ENCODE measurements around the gene FIBP.
A peak's percentile ranks its signal among the peaks of the same experiment; 100 is the strongest.
"Not testable (repeated sequence)": the region's sequence is repeated elsewhere in the genome, so short reads cannot be mapped to it uniquely, and the experiment has no call there.

FIBP gene

GRCh38 chr11:65912845-65913244, 24.6 kb upstream of the FIBP start:
- DNase-seq, result no peak

GRCh38 chr11:65911682-65912568, 23.7 kb upstream of the FIBP start:
- peak; percentile 83 for DNase-seq

GRCh38 chr11:65907878-65908277, 19.6 kb upstream of the FIBP start:
- DNase-seq, result no peak

- DNase-seq, result no peak
These were observed 18.3 kb upstream of the FIBP start for GRCh38 chr11:65906602-65907001.

DNA sequence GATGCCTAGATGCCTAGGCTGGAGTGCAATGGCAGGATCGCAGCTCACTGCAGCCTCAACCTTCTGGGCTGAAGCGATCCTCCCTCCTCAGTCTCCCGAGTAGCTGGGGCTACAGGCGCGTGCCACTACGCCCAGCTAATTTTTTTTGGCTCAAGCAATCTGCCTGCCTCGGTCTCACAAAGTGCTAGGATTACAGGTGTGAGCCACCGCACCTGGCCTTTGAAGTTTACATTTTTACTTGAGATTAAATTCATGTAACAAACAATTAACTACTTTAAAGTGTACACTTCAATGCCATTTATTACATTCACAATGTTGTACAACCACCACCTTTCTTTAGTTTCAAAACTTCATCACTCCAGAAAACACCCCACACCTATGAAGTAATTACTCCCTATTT, 15.4 kb upstream of the FIBP start:
- DNase-seq, result no peak

DNA sequence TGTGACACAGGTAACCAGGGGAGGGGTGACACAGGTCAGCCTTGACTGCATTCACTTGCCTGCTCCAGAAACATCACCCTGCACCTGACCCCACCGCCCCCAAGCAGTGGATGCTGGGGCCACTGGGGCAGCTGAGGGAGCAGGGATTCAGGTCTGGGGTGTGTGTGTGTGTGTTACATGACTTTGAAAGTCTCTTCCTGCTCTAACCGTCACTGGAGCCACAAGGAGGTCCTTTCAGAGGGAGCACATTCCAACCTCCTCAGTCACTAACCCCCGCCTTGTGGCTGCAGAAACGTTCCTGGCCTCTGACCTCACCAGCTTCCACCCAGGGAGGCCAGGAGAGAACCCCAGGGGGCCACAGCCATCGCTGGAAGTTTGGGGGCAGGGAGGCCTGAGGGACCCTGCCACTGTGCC, 14.8 kb upstream of the FIBP start:
- no peak for DNase-seq

- no peak for DNase-seq
These were observed 12.6 kb upstream of the FIBP start for GRCh38 chr11:65900899-65901180.

- DNase-seq, result peak; percentile 65
These were observed 12.0 kb upstream of the FIBP start, which contains the start of gene FOSL1 for GRCh38 chr11:65900125-65900898. TSS of gene FOSL1 (minus strand) at chr11:65900388. CDS start at chr11:65900339, 49 bp downstream.

- peak; percentile 41 for DNase-seq
These were observed 11.3 kb upstream of the FIBP start for GRCh38 chr11:65899356-65900124.

DNA sequence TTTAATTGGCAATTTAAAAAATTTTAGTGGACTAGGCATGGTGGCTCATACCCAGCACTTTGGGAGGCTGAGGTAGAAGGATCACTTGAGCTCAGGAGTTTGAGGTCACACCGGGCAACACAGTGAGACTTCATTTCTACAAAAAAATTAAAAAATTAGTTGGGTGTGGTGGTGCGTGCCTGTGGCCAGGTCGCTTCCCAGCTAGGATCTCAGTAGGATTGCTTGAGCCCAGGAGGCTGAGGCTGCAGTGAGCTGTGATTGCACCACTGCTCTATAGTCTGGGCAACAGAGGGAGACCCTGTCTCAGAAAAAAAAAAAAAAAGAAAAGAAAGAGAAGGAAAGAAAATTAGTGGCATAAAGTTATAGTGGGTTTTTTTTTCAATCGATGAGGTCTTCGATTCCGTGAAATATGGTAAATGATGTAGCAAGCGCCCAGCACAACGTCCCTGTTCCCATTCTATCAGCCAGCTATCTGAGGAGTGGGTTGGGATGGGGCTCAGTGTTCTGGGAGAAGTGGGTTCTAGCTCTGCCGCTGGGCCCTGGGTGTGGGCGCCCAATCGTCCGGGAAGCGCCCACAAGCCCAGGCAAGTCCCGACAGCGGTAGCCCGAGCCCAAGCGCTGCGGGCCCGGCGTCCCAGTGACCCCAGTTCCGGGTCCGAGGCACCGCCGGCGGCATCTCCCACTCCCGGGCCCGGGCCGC, 10.5 kb upstream of the FIBP start:
- DNase-seq, result no peak

DNA sequence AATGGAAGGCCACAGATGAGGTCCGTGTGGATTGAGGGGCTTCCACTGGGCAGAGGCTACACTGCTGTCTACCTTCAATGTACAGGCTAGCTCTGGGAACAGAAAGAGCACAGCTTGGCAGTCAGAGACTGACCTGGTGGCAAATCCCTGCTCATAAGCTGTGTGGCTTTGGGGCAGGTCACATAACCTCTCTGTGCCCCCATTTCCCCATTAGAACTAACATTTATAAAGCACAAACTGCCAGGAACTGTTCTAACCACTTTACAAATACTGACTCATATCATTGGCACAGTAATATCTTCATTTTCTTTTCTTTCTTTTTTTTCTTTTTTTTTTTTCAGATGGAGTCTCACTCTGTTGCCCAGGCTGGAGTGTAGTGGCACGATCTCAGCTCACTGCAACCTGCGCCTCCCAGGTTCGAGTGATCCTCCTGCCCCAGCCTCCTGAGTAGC, 8.8 kb upstream of the FIBP start:
- no peak for DNase-seq

GRCh38 chr11:65896034-65896999, 8.0 kb upstream of the FIBP start:
- no peak for DNase-seq

- DNase-seq, result no peak
These were observed 7.3 kb upstream of the FIBP start for GRCh38 chr11:65895482-65895981.

DNA sequence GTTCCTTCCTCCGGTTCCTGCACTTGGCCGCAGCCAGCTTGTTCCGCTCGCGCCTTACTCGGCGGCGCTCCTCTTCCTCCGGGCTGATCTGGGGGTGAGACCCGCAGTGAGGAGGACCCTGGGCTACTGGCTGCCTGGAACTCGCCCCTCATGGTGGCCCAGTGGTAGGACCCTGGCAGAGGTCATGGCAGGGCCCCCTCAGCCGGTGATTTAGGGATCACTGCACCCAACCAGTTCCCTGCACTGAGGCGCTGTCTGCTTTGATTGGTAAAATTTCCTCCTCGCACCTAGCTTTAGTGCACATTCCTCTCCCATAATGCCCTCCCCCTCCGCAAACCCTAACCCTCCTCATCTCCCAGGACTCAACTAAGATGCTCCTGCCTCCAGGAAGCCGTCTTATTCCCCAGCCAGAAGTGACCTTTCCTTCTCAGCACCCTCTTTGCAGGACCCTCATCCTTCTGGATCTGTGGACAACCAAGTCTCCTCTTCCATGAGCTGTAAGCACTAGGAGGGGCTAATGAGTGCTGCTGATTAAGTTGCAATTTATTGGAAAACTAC, 5.8 kb upstream of the FIBP start:
- DNase-seq, result peak; percentile 34

GRCh38 chr11:65892661-65893317, 4.5 kb upstream of the FIBP start:
- peak; percentile 20 for DNase-seq

- DNase-seq, result not testable (repeated sequence)
These were observed 3.9 kb upstream of the FIBP start for GRCh38 chr11:65892137-65892540.

- peak; percentile 54 for DNase-seq
These were observed 3.2 kb upstream of the FIBP start for GRCh38 chr11:65891219-65892136.

- DNase-seq, result peak; percentile 98
These were observed 2.3 kb upstream of the FIBP start, which contains the start of gene CCDC85B for GRCh38 chr11:65890324-65891218. TSS of gene CCDC85B (plus strand) at chr11:65890673. CDS start at chr11:65890784, 111 bp downstream.

All from left hindlimb (tissue), 1 donor.